SU-DHL-6 (cell line): ENCODE measurements around the gene SHC3.

Experiments
- H2AFZ ChIP-seq: fragments of 200-600 bp; sonication (generic); 2 replicates; pipeline ENCODE4 v1.6.1; 2014; ENCODE audit warnings: low read depth, mild to moderate bottlenecking, moderate library complexity, mixed read lengths, antibody characterized with exemption, low read length; ENCODE audit not compliant: severe bottlenecking
- H3F3A ChIP-seq: fragments of 200-600 bp; shearing (Covaris generic); 2 replicates; pipeline ENCODE4 v1.6.0; 2016; ENCODE audit warnings: antibody characterized with exemption, mild to moderate bottlenecking; ENCODE audit not compliant: insufficient read depth
- H3K27ac ChIP-seq: fragments of 200-600 bp; sonication (generic); 2 replicates; pipeline ENCODE4 v1.5.1; 2016; ENCODE audit warnings: low read depth, mild to moderate bottlenecking, low read length, moderate library complexity, mixed read lengths
- H3K27me3 ChIP-seq: fragments of 200-600 bp; sonication (generic), shearing (Covaris generic); 2 replicates; pipeline ENCODE4 v1.6.0; 2014; ENCODE audit warnings: mild to moderate bottlenecking, low read length
- H3K36me3 ChIP-seq: fragments of 200-600 bp; sonication (generic); 2 replicates; pipeline ENCODE4 v1.6.1; 2014; ENCODE audit warnings: mild to moderate bottlenecking, low read length, mixed read lengths
- H3K4me2 ChIP-seq: fragments of 300-600, 200-600 bp; shearing (Covaris generic), sonication (generic); 2 replicates; pipeline ENCODE4 v1.6.0; 2014; ENCODE audit warnings: low read length, low read depth, mild to moderate bottlenecking; ENCODE audit not compliant: poor library complexity, severe bottlenecking
- H3K4me3 ChIP-seq: fragments of 200-600 bp; sonication (generic); 2 replicates; pipeline ENCODE4 v1.5.1; 2014; ENCODE audit warnings: antibody characterized with exemption, low read length, mild to moderate bottlenecking, mixed read lengths; ENCODE audit not compliant: insufficient read depth, poor library complexity, severe bottlenecking
- H3K79me2 ChIP-seq: fragments of 200-600 bp; sonication (generic); 2 replicates; pipeline ENCODE4 v1.6.1; 2014; ENCODE audit warnings: mild to moderate bottlenecking, low read length, moderate library complexity; ENCODE audit not compliant: insufficient read depth
- H3K9ac ChIP-seq: fragments of 200-600 bp; sonication (generic); 2 replicates; pipeline ENCODE4 v1.7.0; 2014; ENCODE audit warnings: mild to moderate bottlenecking, low read length
- H3K9me2 ChIP-seq: fragments of 200-600 bp; sonication (generic); replicated peaks from 2 replicates; pipeline ENCODE4 v1.6.1; 2014; ENCODE audit warnings: low read length; ENCODE audit not compliant: insufficient read depth
- H3K9me3 ChIP-seq: fragments of 200-600 bp; sonication (generic); 2 replicates; pipeline ENCODE4 v1.6.1; 2014; ENCODE audit warnings: low read length, mixed read lengths; ENCODE audit not compliant: insufficient read depth
- H4K20me1 ChIP-seq: fragments of 200-600 bp; sonication (generic); 2 replicates; pipeline ENCODE4 v1.6.1; 2014; ENCODE audit warnings: low read depth, mild to moderate bottlenecking, antibody characterized with exemption, low read length, moderate library complexity, mixed read lengths
- EZH2phosphoT487 ChIP-seq: fragments of 200-600 bp; sonication (generic), shearing (Covaris generic); conservative IDR thresholded peaks from 2 replicates; pipeline ENCODE4 v1.6.1; 2018; ENCODE audit warnings: mild to moderate bottlenecking, antibody characterized with exemption, low read length, moderate library complexity, mixed read lengths
- TF ChIP-seq, protein P1 (sequence below): fragments of 200-600 bp; sonication (generic); IDR thresholded peaks from one replicate; pipeline ENCODE4 v1.5.1; 2017; ENCODE audit warnings: antibody characterized with exemption, mild to moderate bottlenecking, low read length, moderate library complexity; ENCODE audit not compliant: insufficient read depth, poor library complexity, severe bottlenecking

The SHC3 gene

GRCh38 chr9:88996046-88996920 is 182.3 kb downstream of the SHC3 start:
- Histone ChIP-seq H3K36me3 (no peaks in the 10 kb centered on the region), H3K4me3 (no peak overlapping the region), H3K4me2 (no peak overlapping the region), H3K79me2 (no peaks in the 10 kb centered on the region), H4K20me1 (no peaks in the 10 kb centered on the region), H3K9ac (no peak overlapping the region), H2AFZ (no peak overlapping the region), H3F3A (no peaks in the 10 kb centered on the region), H3K9me3 (no peaks in the 10 kb centered on the region), H3K27me3 (no peaks in the 10 kb centered on the region), H3K27ac (no peak overlapping the region), H3K9me2 (no peaks in the 10 kb centered on the region)
- no peak for TF ChIP-seq EZH2phosphoT487
- TF ChIP-seq, protein P1, sequence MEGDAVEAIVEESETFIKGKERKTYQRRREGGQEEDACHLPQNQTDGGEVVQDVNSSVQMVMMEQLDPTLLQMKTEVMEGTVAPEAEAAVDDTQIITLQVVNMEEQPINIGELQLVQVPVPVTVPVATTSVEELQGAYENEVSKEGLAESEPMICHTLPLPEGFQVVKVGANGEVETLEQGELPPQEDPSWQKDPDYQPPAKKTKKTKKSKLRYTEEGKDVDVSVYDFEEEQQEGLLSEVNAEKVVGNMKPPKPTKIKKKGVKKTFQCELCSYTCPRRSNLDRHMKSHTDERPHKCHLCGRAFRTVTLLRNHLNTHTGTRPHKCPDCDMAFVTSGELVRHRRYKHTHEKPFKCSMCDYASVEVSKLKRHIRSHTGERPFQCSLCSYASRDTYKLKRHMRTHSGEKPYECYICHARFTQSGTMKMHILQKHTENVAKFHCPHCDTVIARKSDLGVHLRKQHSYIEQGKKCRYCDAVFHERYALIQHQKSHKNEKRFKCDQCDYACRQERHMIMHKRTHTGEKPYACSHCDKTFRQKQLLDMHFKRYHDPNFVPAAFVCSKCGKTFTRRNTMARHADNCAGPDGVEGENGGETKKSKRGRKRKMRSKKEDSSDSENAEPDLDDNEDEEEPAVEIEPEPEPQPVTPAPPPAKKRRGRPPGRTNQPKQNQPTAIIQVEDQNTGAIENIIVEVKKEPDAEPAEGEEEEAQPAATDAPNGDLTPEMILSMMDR, result no peak

DNA sequence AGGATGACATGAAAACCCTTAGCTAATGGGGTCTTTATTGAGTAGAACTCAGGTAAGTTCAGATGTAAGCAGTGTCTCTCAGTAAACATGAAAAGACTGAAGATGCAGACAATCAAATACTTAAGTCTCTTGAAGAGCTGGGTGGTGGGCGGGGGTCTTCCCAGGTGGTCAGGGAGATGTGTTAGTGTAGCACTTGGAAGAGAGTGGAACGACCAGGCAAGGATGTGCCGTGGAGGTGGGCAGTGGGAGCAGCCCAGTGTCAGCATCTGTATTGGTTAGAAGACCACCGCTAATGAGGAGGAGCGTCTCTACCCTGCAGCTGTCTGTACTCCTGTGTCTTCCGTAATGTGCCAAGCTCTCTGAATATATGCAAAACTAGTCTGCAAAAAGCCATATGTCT is 183.0 kb downstream of the SHC3 start:
- H4K20me1 ChIP-seq, result no peaks in the 10 kb centered on the region
- H3K27me3 ChIP-seq, result no peaks in the 10 kb centered on the region
- H3K4me3 ChIP-seq, result no peak overlapping the region
- no peaks in the 10 kb centered on the region for H3F3A ChIP-seq
- no peaks in the 10 kb centered on the region for H3K9me3 ChIP-seq
- H3K79me2 ChIP-seq, result no peaks in the 10 kb centered on the region
- no peak overlapping the region for H3K9ac ChIP-seq
- TF ChIP-seq, protein P1, result no peak
- TF ChIP-seq EZH2phosphoT487, result no peak
- no peak overlapping the region for H2AFZ ChIP-seq
- no peaks in the 10 kb centered on the region for H3K36me3 ChIP-seq
- no peaks in the 10 kb centered on the region for H3K9me2 ChIP-seq
- no peak overlapping the region for H3K4me2 ChIP-seq
- H3K27ac ChIP-seq, result no peak overlapping the region

- Histone ChIP-seq H3F3A (no peaks in the 10 kb centered on the region), H3K9me3 (no peaks in the 10 kb centered on the region), H3K9me2 (no peaks in the 10 kb centered on the region), H3K27ac (no peak overlapping the region), H3K4me3 (no peak overlapping the region), H4K20me1 (no peaks in the 10 kb centered on the region), H3K36me3 (no peaks in the 10 kb centered on the region), H3K27me3 (no peaks in the 10 kb centered on the region), H3K4me2 (no peak overlapping the region), H3K79me2 (no peaks in the 10 kb centered on the region), H2AFZ (no peak overlapping the region), H3K9ac (no peak overlapping the region)
- TF ChIP-seq, protein P1, result no peak
- TF ChIP-seq EZH2phosphoT487, result no peak
Measured at GRCh38 chr9:88995200-88995577, 183.4 kb downstream of the SHC3 start.
